ENCODE results near the gene MUCL1.
A peak's percentile ranks its signal among the peaks of the same experiment; 100 is the strongest.
"Not testable (repeated sequence)": the region's sequence is repeated elsewhere in the genome, so short reads cannot be mapped to it uniquely, and the experiment has no call there.

MUCL1 gene, protein sequence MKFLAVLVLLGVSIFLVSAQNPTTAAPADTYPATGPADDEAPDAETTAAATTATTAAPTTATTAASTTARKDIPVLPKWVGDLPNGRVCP

DNA sequence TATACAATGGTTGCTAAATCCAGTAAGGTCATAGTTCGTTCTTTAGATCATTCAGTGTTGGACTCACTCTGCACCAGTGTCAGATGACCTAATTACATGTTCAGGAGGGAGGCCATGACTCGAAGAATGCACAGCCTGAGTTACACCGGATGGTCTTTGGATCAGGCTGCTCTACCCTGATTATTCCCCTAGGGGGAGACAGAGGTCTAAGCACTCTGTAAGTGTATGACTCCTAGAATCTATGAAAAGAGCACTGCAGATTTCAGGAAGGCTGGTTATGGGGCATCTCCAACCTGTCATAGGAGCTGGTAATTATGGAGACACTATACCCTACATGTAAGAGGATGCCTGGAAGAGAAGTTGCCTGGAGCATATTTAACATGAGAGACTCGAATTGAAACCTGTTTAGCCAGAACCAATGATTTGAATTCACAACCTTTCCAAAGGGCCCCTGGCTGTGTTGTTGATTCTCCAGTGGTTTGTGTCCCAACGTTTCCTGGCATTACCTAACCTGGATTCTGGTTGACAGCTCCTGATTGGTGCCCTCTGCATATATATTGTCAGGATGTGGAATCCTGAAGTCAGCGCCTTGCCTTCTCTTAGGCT is at the start of gene MUCL1:
Gene MUCL1 (plus strand): TSS at position 584 of the 606 bp plus-strand sequence. CDS start 67 bp downstream, outside the sequence.
- peak; percentile 92 for DNase-seq

GRCh38 chr12:54821676-54822075 is 32.6 kb upstream of the MUCL1 start:
- DNase-seq, result no peak

- DNase-seq, result peak; percentile 5
Measured at GRCh38 chr12:54824402-54824801, 29.9 kb upstream of the MUCL1 start.

DNA sequence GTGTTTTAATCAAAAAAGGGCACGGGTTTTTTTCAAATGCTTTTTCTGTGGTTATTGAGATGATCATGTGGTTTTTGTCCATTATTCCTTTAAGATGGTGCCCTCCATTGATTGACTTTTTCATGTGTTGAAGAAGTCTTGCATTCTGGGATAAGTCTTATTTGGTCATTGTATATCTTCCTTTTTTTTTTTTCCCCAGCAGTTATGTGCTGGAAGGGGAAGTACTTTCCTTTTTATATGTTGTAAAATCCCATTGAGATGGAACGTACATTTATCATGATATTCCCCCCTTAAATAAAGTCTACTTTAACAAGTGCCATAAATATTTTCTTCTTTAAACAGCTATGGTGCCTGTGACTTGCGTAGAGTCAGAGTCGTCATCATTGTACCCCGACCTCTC is 24.8 kb upstream of the MUCL1 start:
- DNase-seq, result no peak

GRCh38 chr12:54830199-54830598 is 24.1 kb upstream of the MUCL1 start:
- no peak for DNase-seq

- no peak for DNase-seq
Measured at GRCh38 chr12:54831631-54832030, 22.7 kb upstream of the MUCL1 start.

DNA sequence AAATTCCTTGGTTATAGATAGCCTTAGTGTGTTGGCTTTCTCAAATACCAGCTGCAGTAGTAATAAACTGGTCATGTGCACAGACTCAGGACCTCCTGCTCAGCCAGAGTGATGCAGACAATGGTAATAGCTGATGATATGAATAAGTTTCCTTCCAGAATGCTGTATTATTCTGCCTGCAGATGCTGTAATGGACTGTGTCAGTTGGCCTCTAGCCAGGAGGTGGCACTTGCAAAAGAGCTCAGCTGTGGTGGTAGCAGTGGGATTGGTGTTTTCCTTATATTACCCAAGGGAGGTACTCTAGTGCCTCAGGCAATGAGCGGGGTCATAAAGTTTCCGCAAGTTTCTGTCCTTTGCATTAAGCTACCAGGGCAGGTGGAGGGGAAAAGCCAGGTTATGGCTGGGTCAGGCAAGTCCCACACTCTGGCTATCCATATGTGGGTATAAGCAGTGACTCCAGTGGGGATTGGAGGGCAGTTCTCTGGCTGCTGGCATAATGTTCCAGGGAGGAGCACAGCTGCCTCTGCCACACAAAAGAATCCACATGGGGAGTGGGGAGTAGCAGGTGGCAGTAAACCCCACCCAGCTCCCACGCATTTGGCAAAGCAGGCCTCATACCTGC is 14.0 kb upstream of the MUCL1 start:
- no peak for DNase-seq

- no peak for DNase-seq
Measured at GRCh38 chr12:54857406-54857805, 3.1 kb downstream of the MUCL1 start.

- DNase-seq, result no peak
Measured at GRCh38 chr12:54858562-54858961, 4.2 kb downstream of the MUCL1 start.

DNA sequence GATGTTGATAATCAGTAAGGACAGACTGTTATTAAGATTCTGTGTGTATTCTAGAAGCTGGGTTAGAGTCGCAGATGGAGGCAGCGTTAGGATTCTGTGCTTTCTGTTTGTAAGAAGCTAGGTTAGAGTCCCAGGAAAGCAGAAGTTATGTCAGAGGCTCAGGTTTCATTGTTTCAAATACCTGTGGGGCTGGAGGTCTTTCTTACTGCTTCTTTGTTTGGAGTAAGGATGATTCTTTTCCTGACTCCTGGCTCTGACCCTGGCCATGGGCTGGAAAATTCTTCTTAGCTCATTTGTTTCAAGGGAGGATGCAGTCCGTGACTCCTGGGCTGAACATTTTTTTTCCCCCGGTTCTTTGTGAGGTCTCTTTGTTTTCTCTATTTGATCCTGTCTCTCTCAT is 5.2 kb downstream of the MUCL1 start:
- DNase-seq, result no peak

DNA sequence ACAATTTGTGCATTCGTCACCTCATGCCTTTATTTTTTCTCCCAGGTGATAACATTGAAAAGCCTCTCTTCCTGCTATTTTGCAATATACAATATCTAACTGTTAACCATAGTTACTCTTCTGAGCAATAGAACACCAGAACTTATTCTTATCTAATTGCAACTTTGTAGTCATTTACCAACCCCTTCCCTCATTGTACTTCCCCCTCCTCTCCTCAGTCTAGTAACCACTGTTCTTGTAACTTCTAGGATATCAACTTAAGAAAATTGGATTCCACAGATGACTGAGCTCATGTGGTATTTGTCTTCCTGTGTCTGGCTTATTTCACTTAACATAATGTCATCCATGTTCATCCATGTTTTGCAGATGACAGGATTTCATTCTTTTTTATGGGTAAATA is 7.6 kb downstream of the MUCL1 start:
- DNase-seq, result no peak

DNA sequence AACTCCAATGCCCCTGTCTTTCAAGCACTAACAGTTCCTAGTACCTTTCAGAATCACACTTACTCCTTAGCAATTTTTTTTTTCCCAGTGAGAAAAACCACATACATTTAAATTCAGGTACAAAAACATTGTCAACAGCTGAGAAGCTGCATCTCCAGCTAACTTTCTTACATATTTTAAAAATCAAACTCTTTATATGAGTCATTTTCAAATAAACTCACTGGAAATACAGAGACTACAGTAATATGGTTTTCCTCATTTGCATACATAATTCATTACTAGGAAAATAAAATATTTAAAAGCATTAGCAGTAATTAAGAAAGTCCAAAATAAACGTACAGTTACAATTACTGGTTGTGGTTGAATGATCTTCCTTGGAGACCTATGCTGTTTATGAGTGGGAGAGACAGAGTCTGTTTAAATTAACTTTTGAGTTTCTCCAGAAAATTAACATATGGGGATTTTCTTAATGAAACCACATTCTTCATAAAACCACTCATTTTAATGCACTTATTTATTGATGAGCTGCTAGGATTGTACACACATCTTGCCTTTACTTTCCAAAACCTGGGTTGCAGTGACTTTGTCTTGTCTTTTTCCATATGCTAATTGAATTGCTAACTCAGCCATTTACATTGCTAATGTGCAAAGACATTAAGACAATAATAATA is 9.8 kb downstream of the MUCL1 start:
- DNase-seq, result no peak

DNA sequence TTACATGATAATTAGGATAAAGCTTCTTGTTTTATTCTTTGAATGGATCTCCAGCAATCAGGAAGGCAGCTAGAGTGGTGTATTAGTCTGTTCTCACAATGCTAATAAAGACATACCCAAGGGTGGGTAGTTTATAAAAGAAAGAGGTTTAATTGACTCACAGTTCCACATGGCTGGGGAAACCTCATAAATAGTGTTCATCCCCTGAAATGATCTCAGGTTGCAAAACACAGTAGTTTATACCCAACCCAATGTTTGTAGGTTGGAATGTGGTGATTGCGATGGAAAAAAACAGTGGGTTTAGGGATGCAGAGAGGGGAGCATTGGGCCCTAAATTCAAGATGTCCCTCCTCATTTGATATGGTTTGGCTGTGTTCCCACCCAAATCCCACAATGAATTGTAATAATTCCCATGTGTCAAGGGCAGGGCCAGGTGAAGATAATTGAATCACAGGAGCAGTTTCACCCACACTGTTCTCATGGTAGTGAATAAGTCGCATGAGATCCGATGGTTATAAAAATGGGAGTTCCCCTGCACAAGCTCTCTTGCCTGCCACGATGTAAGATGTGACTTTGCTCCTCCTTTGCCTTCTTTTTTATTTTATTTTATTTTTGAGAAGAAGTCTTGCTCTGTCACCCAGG is 11.5 kb downstream of the MUCL1 start:
- no peak for DNase-seq

- no peak for DNase-seq
Measured at GRCh38 chr12:54868690-54869089, 14.4 kb downstream of the MUCL1 start.

DNA sequence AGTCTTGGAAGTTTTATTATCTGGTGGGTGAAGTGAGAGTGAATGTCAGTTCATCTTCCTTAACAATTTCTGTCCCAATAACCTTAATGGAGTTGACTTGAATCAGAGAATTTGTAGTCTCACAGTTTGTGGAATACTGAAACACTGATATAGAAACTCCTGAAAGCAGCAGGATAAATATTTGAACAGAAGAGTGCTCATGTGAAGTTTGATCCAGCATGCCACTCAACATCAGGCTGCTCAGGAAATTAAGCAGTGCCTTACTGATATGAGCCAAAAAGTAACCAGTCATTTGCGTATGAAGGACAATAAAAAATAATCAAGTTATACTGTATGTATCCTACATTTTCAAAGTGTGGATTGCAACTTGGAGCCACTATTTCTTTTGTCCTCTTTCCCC is 15.7 kb downstream of the MUCL1 start:
- no peak for DNase-seq

GRCh38 chr12:54870617-54871016 is 16.3 kb downstream of the MUCL1 start:
- no peak for DNase-seq

DNA sequence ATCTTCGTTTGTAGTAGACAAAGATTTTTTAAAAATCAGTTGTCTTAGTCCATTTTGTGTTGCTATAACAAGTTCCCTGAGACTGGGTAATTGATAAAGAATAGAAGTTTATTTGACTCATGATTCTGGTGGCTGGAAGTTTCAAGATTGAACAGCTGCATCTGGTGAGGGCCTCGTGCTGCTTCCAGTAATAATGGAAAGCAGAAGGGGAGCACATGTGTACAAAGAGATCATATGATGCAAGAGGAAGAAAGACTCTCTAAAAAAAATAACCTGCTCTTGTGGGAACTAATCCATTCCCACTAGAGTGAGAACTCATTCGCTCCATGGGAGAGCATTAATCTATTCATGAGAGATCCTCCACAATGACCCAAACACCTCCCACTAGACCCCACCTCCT is 24.8 kb downstream of the MUCL1 start:
- peak; percentile 85 for DNase-seq

DNA sequence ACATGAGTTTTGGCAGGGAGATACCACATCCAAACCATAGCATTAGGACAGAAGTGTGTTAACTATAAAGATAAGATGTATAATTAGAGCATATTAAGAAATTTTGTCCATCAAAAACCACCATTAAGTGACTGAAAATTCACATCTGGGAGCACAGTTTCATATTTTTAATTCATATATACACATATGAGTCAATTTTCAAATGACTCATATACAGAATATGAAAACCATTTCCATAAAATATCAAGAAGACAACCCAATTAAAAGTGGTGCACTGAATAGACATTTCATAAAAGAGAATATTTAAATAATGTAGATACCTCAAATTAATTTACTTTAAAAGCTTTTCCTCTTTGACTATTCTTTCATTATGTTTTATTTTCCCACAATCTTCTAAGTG is 25.3 kb downstream of the MUCL1 start:
- DNase-seq, result no peak

GRCh38 chr12:54882079-54882478 is 27.8 kb downstream of the MUCL1 start:
- DNase-seq, result peak; percentile 56

- not testable (repeated sequence) for DNase-seq
Measured at GRCh38 chr12:54882597-54882996, 28.3 kb downstream of the MUCL1 start.

- DNase-seq, result not testable (repeated sequence)
Measured at GRCh38 chr12:54888428-54888827, 34.1 kb downstream of the MUCL1 start.

DNA sequence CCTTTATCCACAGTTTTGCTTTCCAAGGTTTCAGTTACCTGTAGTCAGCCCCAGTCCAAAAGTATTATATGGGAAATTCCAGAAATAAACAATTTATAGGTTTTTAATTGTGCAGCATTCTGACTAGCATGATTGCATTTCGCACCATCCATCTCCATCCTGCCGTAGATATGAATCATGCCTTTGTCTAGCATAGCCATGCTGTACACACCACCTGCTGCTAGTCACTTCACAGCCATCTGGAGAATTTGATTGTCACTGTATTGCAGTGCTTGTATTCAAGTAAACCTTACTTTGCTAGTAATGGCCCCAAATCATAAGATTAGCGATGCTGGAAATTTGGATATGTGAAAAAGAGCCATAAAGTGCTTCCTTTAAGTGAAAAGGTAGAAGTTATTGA is 36.0 kb downstream of the MUCL1 start:
- DNase-seq, result no peak

GRCh38 chr12:54891717-54892478 is 37.6 kb downstream of the MUCL1 start:
- DNase-seq, result no peak
